SU-DHL-6 (cell line): ENCODE measurements around the gene BICD1.

Source experiments
- H2AFZ ChIP-seq: fragments of 200-600 bp; sonication (generic); 2 replicates; pipeline ENCODE4 v1.6.1; 2014; ENCODE audit warnings: low read depth, mild to moderate bottlenecking, moderate library complexity, mixed read lengths, antibody characterized with exemption, low read length; ENCODE audit not compliant: severe bottlenecking
- H3F3A ChIP-seq: fragments of 200-600 bp; shearing (Covaris generic); 2 replicates; pipeline ENCODE4 v1.6.0; 2016; ENCODE audit warnings: antibody characterized with exemption, mild to moderate bottlenecking; ENCODE audit not compliant: insufficient read depth
- H3K27ac ChIP-seq: fragments of 200-600 bp; sonication (generic); 2 replicates; pipeline ENCODE4 v1.5.1; 2016; ENCODE audit warnings: low read depth, mild to moderate bottlenecking, low read length, moderate library complexity, mixed read lengths
- H3K27me3 ChIP-seq: fragments of 200-600 bp; sonication (generic), shearing (Covaris generic); 2 replicates; pipeline ENCODE4 v1.6.0; 2014; ENCODE audit warnings: mild to moderate bottlenecking, low read length
- H3K36me3 ChIP-seq: fragments of 200-600 bp; sonication (generic); 2 replicates; pipeline ENCODE4 v1.6.1; 2014; ENCODE audit warnings: mild to moderate bottlenecking, low read length, mixed read lengths
- H3K4me2 ChIP-seq: fragments of 300-600, 200-600 bp; shearing (Covaris generic), sonication (generic); 2 replicates; pipeline ENCODE4 v1.6.0; 2014; ENCODE audit warnings: low read length, low read depth, mild to moderate bottlenecking; ENCODE audit not compliant: poor library complexity, severe bottlenecking
- H3K4me3 ChIP-seq: fragments of 200-600 bp; sonication (generic); 2 replicates; pipeline ENCODE4 v1.5.1; 2014; ENCODE audit warnings: antibody characterized with exemption, low read length, mild to moderate bottlenecking, mixed read lengths; ENCODE audit not compliant: insufficient read depth, poor library complexity, severe bottlenecking
- H3K79me2 ChIP-seq: fragments of 200-600 bp; sonication (generic); 2 replicates; pipeline ENCODE4 v1.6.1; 2014; ENCODE audit warnings: mild to moderate bottlenecking, low read length, moderate library complexity; ENCODE audit not compliant: insufficient read depth
- H3K9ac ChIP-seq: fragments of 200-600 bp; sonication (generic); 2 replicates; pipeline ENCODE4 v1.7.0; 2014; ENCODE audit warnings: mild to moderate bottlenecking, low read length
- H3K9me2 ChIP-seq: fragments of 200-600 bp; sonication (generic); replicated peaks from 2 replicates; pipeline ENCODE4 v1.6.1; 2014; ENCODE audit warnings: low read length; ENCODE audit not compliant: insufficient read depth
- H3K9me3 ChIP-seq: fragments of 200-600 bp; sonication (generic); 2 replicates; pipeline ENCODE4 v1.6.1; 2014; ENCODE audit warnings: low read length, mixed read lengths; ENCODE audit not compliant: insufficient read depth
- H4K20me1 ChIP-seq: fragments of 200-600 bp; sonication (generic); 2 replicates; pipeline ENCODE4 v1.6.1; 2014; ENCODE audit warnings: low read depth, mild to moderate bottlenecking, antibody characterized with exemption, low read length, moderate library complexity, mixed read lengths
- EZH2phosphoT487 ChIP-seq: fragments of 200-600 bp; sonication (generic), shearing (Covaris generic); conservative IDR thresholded peaks from 2 replicates; pipeline ENCODE4 v1.6.1; 2018; ENCODE audit warnings: mild to moderate bottlenecking, antibody characterized with exemption, low read length, moderate library complexity, mixed read lengths
- TF ChIP-seq, protein P1 (sequence below): fragments of 200-600 bp; sonication (generic); IDR thresholded peaks from one replicate; pipeline ENCODE4 v1.5.1; 2017; ENCODE audit warnings: antibody characterized with exemption, mild to moderate bottlenecking, low read length, moderate library complexity; ENCODE audit not compliant: insufficient read depth, poor library complexity, severe bottlenecking

The BICD1 gene

DNA sequence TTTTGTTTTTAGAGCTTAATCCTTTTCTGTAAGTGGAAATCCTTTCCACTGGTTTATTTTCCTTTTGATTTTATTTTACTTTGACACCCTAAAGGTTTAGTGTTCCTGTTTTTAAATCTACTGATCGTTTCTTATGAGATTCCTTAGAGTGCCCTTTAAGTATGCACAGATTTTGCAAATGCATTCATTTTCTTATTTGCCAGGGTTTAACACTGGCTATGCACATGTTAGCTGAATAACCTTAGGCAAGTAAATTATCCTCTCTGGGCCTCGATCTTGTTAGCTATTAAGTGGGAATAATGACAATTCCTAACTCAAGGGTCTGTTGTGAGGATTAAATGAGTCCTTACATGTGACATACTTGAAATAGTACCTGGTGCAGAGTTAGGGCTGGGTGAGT, 136.0 kb downstream of the BICD1 start:
- Histone ChIP-seq H3K36me3 (peaks cover 3% of the 10 kb centered on the region), H3K9ac (no peak overlapping the region), H4K20me1 (no peaks in the 10 kb centered on the region), H3K9me2 (no peaks in the 10 kb centered on the region), H3K27ac (no peak overlapping the region), H3F3A (no peaks in the 10 kb centered on the region; the same call in 1 of the 2 replicates), H3K27me3 (no peaks in the 10 kb centered on the region), H2AFZ (no peak overlapping the region), H3K9me3 (no peaks in the 10 kb centered on the region), H3K4me2 (no peak overlapping the region), H3K79me2 (peaks cover 16% of the 10 kb centered on the region; the same call in 1 of the 2 replicates), H3K4me3 (no peak overlapping the region)
- TF ChIP-seq, protein P1, sequence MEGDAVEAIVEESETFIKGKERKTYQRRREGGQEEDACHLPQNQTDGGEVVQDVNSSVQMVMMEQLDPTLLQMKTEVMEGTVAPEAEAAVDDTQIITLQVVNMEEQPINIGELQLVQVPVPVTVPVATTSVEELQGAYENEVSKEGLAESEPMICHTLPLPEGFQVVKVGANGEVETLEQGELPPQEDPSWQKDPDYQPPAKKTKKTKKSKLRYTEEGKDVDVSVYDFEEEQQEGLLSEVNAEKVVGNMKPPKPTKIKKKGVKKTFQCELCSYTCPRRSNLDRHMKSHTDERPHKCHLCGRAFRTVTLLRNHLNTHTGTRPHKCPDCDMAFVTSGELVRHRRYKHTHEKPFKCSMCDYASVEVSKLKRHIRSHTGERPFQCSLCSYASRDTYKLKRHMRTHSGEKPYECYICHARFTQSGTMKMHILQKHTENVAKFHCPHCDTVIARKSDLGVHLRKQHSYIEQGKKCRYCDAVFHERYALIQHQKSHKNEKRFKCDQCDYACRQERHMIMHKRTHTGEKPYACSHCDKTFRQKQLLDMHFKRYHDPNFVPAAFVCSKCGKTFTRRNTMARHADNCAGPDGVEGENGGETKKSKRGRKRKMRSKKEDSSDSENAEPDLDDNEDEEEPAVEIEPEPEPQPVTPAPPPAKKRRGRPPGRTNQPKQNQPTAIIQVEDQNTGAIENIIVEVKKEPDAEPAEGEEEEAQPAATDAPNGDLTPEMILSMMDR, result no peak
- TF ChIP-seq EZH2phosphoT487, result no peak

DNA sequence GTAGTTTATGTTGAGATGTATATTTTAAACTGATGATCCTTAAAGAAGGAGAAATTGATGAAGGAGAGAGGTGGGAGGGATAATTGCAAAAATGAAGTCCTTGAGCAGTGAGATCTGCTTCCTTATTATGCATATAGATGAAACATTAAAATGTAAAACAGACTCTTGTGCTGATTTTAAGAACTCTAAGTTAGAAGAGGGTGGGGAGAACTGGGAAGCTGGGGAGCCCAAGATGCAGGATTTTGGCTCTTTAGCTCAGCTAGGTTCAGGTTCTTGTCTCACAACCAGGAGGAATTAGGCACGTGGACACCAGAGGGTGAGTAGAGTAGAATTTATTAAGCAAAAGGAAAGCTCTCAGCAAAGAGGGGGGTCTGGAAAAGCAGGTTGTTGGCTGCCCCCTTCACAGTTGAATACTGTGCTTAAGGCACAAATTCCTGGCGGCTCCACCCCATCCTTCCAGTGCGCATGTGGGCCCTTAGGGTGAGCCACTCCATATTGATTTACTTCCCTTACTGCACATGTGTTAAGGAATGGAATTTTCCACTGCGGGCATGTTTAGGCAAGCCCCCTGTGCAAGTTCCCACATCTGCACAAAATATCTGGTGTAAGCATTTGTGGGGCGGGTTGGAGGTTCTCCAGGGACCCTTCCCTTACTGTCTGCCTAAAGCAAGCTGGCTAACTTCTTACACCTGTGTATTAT, 141.9 kb downstream of the BICD1 start:
- no peaks in the 10 kb centered on the region for H3K9me3 ChIP-seq
- H3K9me2 ChIP-seq, result no peaks in the 10 kb centered on the region
- no peaks in the 10 kb centered on the region for H4K20me1 ChIP-seq
- no peak for TF ChIP-seq EZH2phosphoT487
- TF ChIP-seq, protein P1, result no peak
- H3K27ac ChIP-seq, result no peak overlapping the region
- H3K27me3 ChIP-seq, result no peaks in the 10 kb centered on the region
- peaks cover 3% of the 10 kb centered on the region for H3K36me3 ChIP-seq
- peaks cover 9% of the 10 kb centered on the region; the same call in 1 of the 2 replicates for H3K79me2 ChIP-seq
- no peak overlapping the region for H3K4me2 ChIP-seq
- no peak overlapping the region for H3K9ac ChIP-seq
- no peak overlapping the region for H3K4me3 ChIP-seq
- peaks cover 13% of the 10 kb centered on the region; the same call in 1 of the 2 replicates for H3F3A ChIP-seq
- no peak overlapping the region for H2AFZ ChIP-seq

DNA sequence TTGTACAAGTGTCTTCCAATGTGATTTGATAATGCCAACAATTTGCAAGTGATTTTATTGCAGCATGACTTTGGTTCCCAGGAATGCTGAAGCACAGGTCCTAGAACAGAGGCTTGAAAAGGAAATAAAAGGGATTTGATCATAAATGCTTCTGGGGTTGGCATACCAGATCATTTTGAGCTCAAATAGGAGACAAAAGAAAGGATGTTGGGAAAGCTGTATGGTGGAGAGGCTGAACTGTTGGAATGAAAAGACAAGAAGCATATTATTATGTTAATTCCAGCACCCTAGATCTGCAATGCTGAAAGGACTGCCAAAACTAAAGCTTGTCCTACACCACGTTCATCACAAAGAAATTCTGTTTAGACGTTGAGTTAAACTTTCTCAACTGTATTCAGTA, 143.1 kb downstream of the BICD1 start:
- Histone ChIP-seq H3K4me3 (no peak overlapping the region), H3K27ac (no peak overlapping the region), H3K79me2 (peaks cover 9% of the 10 kb centered on the region; the same call in 1 of the 2 replicates), H3F3A (peaks cover 13% of the 10 kb centered on the region; the same call in 1 of the 2 replicates), H3K9me3 (no peaks in the 10 kb centered on the region), H3K36me3 (peaks cover 3% of the 10 kb centered on the region), H3K9me2 (no peaks in the 10 kb centered on the region), H3K9ac (no peak overlapping the region), H4K20me1 (no peaks in the 10 kb centered on the region), H2AFZ (no peak overlapping the region), H3K4me2 (no peak overlapping the region), H3K27me3 (no peaks in the 10 kb centered on the region)
- no peak for TF ChIP-seq EZH2phosphoT487
- TF ChIP-seq, protein P1, result no peak
